Fibroblast of skin of abdomen (primary cell): ENCODE results near the gene TXNRD1.
"Not testable (repeated sequence)": the region's sequence is repeated elsewhere in the genome, so short reads cannot be mapped to it uniquely, and the experiment has no call there.

Source experiments
- DNase-seq: peaks from one replicate; pipeline ENCODE4 v3.0.0-alpha.2; 2013

TXNRD1 gene

GRCh38 chr12:104331376-104331775 is 115.8 kb downstream of the TXNRD1 start:
- DNase-seq, result no peak

DNA sequence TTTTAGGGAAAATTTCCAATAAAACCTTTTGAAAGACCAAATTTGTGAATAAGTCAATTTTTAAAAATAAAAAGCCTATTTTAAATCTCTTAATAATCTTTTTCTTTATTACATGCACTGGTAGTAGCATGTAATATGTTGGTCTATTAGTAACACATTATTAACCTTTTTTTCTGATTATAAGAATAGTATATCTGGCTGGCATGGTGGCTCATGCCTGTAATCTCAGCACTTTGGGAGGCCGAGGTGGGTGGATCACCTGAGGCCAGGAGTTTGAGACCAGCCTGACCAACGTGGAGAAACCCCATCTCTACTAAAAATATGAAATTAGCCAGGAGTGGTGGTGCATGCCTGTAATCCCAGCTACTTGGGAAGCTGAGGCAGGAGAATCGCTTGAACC is 116.7 kb downstream of the TXNRD1 start:
- DNase-seq, result not testable (repeated sequence)

DNA sequence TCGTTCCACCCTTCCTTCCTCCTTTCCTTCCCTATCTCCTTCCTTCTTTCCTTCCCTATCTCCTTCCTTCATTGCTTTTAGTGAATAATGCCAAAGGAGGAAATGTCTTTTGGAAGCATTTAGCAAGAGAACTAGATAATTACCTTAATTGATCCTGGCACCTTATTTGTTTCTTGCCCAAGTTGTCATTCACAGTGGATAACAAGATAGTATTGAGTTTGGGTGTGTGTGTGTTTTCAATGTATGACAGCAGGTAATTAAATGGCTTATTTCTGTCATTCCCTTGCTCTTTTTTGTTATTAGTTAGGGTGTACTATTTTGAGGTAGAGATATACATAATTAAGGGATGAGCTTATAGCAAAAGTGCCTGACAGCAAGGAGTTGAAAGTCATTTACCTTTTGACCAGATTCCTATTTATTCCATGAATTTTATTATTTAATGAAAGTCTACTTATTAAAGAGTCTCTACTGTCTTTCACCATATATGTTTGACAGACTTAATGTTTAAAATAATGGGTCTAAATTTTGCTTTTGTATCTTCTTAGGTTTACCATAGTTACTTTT is 118.2 kb downstream of the TXNRD1 start:
- DNase-seq, result no peak

- no peak for DNase-seq
These were observed 119.0 kb downstream of the TXNRD1 start for GRCh38 chr12:104334581-104334980.

- no peak for DNase-seq
These were observed 120.5 kb downstream of the TXNRD1 start for GRCh38 chr12:104336115-104336514.

DNA sequence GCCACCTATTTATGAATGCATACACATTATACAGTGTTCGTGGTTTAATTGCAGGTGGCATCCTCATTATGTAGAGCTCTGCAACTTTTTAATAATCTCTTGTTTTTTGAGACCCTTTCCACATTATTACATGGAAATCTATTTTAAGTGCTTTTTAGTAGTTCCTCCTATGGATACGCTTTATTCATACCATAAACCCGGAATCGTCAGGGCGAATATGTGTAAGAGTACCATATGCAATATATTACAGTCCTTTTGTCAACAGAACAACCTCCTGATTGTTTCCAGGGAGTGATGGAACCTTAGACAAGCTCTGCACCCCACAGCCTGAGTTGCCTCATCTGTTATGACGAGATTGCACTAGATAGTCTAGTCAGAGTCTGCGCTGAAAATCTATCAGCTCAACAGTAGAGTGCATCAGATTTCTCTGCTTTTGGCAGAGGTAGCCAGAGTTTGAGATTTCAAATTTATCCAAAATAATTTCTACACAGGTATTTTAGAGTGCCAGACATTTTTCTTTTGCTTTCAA is 121.5 kb downstream of the TXNRD1 start:
- DNase-seq, result no peak

GRCh38 chr12:104339663-104340062 is 124.1 kb downstream of the TXNRD1 start:
- DNase-seq, result no peak

- DNase-seq, result peak; percentile 26
These were observed 124.6 kb downstream of the TXNRD1 start for GRCh38 chr12:104340177-104340576.

DNA sequence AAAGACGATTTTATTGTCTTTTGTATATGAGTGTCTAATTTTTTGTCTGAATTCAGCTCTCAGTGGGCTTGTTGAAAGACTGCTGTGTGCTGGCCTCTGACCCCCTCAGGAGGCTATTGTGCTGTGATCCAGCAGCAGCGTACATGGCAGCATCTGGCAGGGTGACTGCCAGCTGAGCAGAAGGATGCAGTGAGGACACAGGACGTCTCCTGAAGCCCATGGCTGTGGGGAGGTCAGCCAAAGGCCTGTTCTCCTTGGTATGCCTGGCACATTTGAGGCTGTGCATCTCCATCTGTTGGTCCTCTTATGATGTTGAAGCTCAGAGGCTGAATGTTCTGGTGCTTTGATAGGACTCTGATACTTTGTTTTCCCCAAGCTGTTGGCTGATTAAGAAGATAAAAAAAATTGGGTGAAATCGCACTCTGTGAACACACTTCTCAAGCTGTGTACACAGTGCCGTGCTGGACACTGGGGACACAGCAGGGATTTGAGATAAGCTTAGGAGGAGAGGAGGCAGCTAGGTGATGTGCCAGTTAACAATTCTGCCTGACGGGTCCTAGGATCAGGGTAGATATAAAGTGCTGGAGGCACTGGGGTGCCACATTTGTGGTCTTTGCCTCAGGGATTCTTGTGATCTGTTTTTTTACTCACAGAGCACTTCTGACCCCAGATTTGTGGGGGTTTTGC is 125.5 kb downstream of the TXNRD1 start:
- DNase-seq, result no peak

DNA sequence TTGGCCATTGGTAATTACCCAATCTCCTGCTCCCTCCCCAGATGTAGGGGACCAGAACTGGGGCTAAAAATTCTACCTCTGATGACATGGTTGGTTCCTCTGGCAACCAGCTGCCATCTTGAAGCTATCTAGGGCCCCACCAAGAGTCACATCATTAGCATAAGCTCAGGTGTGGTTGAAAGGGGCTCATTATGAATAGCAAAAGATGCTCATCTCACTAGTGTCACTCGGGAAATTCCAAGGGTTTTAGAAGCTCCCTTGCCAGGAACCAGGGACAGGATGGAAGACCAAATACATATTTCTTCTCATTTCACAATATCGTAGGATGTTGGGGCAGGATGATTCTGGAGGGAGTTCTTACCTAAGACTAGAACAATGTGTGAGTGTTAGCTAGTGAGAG is 126.6 kb downstream of the TXNRD1 start:
- DNase-seq, result no peak

GRCh38 chr12:104342635-104343249 is 127.2 kb downstream of the TXNRD1 start:
- no peak for DNase-seq

DNA sequence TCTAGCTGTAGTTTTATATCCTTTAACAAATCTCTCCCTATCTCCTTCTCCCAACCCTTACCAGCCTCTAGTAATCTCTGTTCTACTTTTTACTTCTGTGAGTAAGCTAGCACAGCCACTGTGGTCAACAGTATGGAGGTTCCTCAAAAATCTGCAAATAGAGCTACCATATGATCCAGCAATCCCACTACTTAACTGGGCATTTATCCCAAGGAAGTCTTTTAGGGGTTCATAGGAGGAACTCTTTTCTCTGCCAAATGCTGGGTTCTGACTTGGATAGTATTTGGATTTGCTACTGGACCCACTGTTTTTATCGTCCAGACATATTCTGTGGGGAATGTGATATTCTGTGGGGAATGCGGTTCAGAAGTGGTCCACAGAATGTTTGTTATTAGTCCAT is 129.1 kb downstream of the TXNRD1 start:
- no peak for DNase-seq

GRCh38 chr12:104345234-104346066 is 129.9 kb downstream of the TXNRD1 start:
- DNase-seq, result no peak

GRCh38 chr12:104347374-104348075 is 131.9 kb downstream of the TXNRD1 start:
- peak; percentile 19 for DNase-seq

DNA sequence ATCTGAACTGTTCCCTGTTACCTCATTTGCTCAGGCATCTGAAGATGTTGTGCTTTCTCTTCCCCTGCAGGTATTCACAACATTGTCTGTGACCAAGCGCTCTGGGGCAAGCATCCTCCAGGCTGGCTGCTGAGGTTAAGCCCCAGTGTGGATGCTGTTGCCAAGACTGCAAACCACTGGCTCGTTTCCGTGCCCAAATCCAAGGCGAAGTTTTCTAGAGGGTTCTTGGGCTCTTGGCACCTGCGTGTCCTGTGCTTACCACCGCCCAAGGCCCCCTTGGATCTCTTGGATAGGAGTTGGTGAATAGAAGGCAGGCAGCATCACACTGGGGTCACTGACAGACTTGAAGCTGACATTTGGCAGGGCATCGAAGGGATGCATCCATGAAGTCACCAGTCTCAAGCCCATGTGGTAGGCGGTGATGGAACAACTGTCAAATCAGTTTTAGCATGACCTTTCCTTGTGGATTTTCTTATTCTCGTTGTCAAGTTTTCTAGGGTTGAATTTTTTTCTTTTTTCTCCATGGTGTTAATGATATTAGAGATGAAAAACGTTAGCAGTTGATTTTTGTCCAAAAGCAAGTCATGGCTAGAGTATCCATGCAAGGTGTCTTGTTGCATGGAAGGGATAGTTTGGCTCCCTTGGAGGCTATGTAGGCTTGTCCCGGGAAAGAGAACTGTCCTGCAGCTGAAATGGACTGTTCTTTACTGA is 132.9 kb downstream of the TXNRD1 start:
- no peak for DNase-seq

DNA sequence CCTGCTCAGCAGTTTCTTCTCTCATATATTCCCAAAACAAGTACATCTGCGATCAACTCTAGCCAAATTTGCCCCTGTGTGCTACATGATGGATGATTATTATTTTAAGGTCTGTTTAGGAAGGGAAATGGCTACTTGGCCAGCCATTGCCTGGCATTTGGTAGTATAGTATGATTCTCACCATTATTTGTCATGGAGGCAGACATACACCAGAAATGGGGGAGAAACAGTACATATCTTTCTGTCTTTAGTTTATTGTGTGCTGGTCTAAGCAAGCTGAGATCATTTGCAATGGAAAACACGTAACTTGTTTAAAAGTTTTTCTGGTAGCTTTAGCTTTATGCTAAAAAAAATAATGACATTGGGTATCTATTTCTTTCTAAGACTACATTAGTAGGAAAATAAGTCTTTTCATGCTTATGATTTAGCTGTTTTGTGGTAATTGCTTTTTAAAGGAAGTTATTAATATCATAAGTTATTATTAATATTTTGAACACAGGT is 133.5 kb downstream of the TXNRD1 start:
- DNase-seq, result no peak

- DNase-seq, result no peak
These were observed 134.9 kb downstream of the TXNRD1 start for GRCh38 chr12:104350211-104351056.

DNA sequence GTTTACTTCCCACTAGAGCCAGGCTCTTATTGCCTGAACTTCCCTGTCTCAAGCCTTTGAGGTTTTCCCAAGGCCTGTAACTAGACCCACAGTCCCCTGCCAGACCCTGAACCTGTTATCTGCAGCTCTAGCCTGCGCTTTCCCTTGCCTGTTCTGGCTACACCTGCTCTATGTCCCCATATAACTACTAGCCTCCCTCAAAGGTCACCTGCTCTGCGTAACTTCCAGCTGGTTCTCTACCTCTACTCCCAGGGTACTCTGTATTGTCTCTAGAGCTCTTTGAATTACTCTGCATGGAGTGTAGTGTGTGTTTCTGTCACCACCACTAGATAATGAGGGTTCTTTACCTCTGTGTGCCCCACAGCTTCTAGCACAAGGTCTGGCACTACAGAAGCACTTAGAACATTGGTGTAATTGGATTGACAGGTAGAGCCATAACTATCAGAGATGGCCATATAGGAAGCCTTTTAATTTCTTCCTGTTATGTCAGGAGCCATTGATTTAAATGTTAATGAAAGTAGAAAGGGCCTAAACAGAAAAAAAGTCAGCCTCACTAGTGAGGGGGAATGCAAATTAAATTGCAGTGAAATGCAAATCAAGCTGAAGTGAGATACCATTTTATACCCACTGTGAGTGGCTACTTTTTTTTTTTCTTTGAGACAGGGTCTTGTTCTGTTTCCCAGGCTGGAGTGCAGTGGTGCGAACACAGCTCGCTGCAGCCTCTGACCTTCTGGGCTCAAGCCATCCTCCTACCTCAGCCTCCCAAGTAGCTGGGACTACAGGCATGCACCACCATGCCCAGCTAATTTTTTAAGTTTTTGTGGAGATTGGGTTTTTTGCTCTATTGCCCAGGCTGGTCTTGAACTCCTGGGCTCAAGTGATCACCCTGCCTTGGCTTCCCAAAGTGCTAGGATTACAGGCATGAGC is 135.7 kb downstream of the TXNRD1 start:
- no peak for DNase-seq

- peak; percentile 15 for DNase-seq
These were observed 136.6 kb downstream of the TXNRD1 start for GRCh38 chr12:104352106-104352713.
